Parathyroid adenoma (tissue), 2 donors: ENCODE results near the gene FST.

Source experiments
- H2AFZ ChIP-seq: fragments of 300-600 bp; sonication (generic); one replicate; pipeline ENCODE4 v1.7.0; 2017; ENCODE audit warnings: antibody characterized with exemption, mild to moderate bottlenecking
- H3K27ac ChIP-seq: fragments of 300-600 bp; sonication (generic); one replicate; pipeline ENCODE4 v1.7.0; 2017
- H3K27me3 ChIP-seq: fragments of 300-600 bp; sonication (generic); one replicate; pipeline ENCODE4 v1.7.0; 2017; ENCODE audit warnings: low read length; ENCODE audit not compliant: control insufficient read depth, insufficient read depth
- H3K36me3 ChIP-seq: fragments of 300-600 bp; sonication (generic); one replicate; pipeline ENCODE4 v1.7.0; 2017; ENCODE audit warnings: low read length; ENCODE audit not compliant: control insufficient read depth, insufficient read depth
- H3K4me1 ChIP-seq: fragments of 300-600 bp; sonication (generic); one replicate; pipeline ENCODE4 v1.7.0; 2017; ENCODE audit warnings: control low read depth
- H3K4me2 ChIP-seq: fragments of 300-600 bp; sonication (generic); one replicate; pipeline ENCODE4 v1.7.0; 2017; ENCODE audit warnings: low read length
- H3K4me3 ChIP-seq: fragments of 300-600 bp; sonication (generic); one replicate; pipeline ENCODE4 v1.7.0; 2017; ENCODE audit warnings: low read depth, low read length
- H3K79me2 ChIP-seq: fragments of 300-600 bp; sonication (generic); one replicate; pipeline ENCODE4 v1.7.0; 2017; ENCODE audit warnings: control low read depth
- H3K9ac ChIP-seq: fragments of 300-600 bp; sonication (generic); one replicate; pipeline ENCODE4 v1.7.0; 2017; ENCODE audit warnings: mild to moderate bottlenecking
- H3K9me3 ChIP-seq: fragments of 300-600 bp; sonication (generic); one replicate; pipeline ENCODE4 v1.7.0; 2017; ENCODE audit warnings: low read length; ENCODE audit not compliant: control insufficient read depth
- CTCF ChIP-seq: fragments of 300-600 bp; sonication (generic); IDR thresholded peaks from one replicate; pipeline ENCODE4 v1.7.0; 2017; ENCODE audit warnings: antibody characterized with exemption, mild to moderate bottlenecking
- donor health status: primary hyperparathyroidism.

Gene FST

GRCh38 chr5:53508125-53508524 is 27.7 kb downstream of the FST start:
- TF ChIP-seq CTCF: no peak
- H3K27ac ChIP-seq: no peak overlapping the region
- no peaks in the 10 kb centered on the region for H3K27me3 ChIP-seq
- no peak overlapping the region for H2AFZ ChIP-seq
- no peak overlapping the region for H3K9ac ChIP-seq
- no peak overlapping the region for H3K4me3 ChIP-seq
- no peaks in the 10 kb centered on the region for H3K36me3 ChIP-seq
- H3K79me2 ChIP-seq: no peaks in the 10 kb centered on the region
- no peaks in the 10 kb centered on the region for H3K4me1 ChIP-seq
- no peaks in the 10 kb centered on the region for H3K9me3 ChIP-seq
- no peak overlapping the region for H3K4me2 ChIP-seq

- Histone ChIP-seq H3K4me3 (no peak overlapping the region), H3K4me2 (no peak overlapping the region), H2AFZ (no peak overlapping the region), H3K4me1 (no peaks in the 10 kb centered on the region), H3K79me2 (no peaks in the 10 kb centered on the region), H3K9me3 (no peaks in the 10 kb centered on the region), H3K27ac (no peak overlapping the region), H3K36me3 (no peaks in the 10 kb centered on the region), H3K9ac (no peak overlapping the region), H3K27me3 (no peaks in the 10 kb centered on the region)
- no peak for TF ChIP-seq CTCF
These were observed 32.1 kb downstream of the FST start for GRCh38 chr5:53512539-53512938.

GRCh38 chr5:53515988-53516387 is 35.6 kb downstream of the FST start:
- no peaks in the 10 kb centered on the region for H3K4me1 ChIP-seq
- no peaks in the 10 kb centered on the region for H3K27me3 ChIP-seq
- no peak overlapping the region for H3K4me3 ChIP-seq
- H3K27ac ChIP-seq: no peak overlapping the region
- H3K4me2 ChIP-seq: no peak overlapping the region
- no peak overlapping the region for H3K9ac ChIP-seq
- H3K36me3 ChIP-seq: no peaks in the 10 kb centered on the region
- no peak for TF ChIP-seq CTCF
- H3K9me3 ChIP-seq: no peaks in the 10 kb centered on the region
- H2AFZ ChIP-seq: no peak overlapping the region
- no peaks in the 10 kb centered on the region for H3K79me2 ChIP-seq

GRCh38 chr5:53520813-53521212 is 40.4 kb downstream of the FST start:
- H2AFZ ChIP-seq: no peak overlapping the region
- TF ChIP-seq CTCF: no peak
- H3K9me3 ChIP-seq: no peaks in the 10 kb centered on the region
- no peaks in the 10 kb centered on the region for H3K27me3 ChIP-seq
- no peaks in the 10 kb centered on the region for H3K36me3 ChIP-seq
- H3K4me1 ChIP-seq: no peaks in the 10 kb centered on the region
- no peaks in the 10 kb centered on the region for H3K79me2 ChIP-seq
- H3K4me3 ChIP-seq: no peak overlapping the region
- H3K4me2 ChIP-seq: no peak overlapping the region
- no peak overlapping the region for H3K27ac ChIP-seq
- H3K9ac ChIP-seq: no peak overlapping the region
